Thymus (tissue), 11 donors: ENCODE data around the gene GBP5. TPM values are rescaled to one million over a fixed set of nuclear protein-coding genes. Genes with fewer than 3 reads are reported as not detected.
A peak's percentile ranks its signal among the peaks of the same experiment; 100 is the strongest.
"Not testable (repeated sequence)": the region's sequence is repeated elsewhere in the genome, so short reads cannot be mapped to it uniquely, and the experiment has no call there.

Experiments used
- DNase-seq, 9 donors: peaks; one replicate each; pipeline ENCODE4 v3.0.0-alpha.2; 2013; ENCODE audit warnings: low spot score in 9 of 9, low read depth in 6 of 9, missing footprints in 1 of 9
- H3K27ac ChIP-seq, 2 donors: one replicate each; pipeline ENCODE4 v1.5.1; 2013; ENCODE audit warnings: control low read depth in 1 of 2, low read depth in 1 of 2, low read length in 1 of 2, mild to moderate bottlenecking in 1 of 2, moderate library complexity in 1 of 2
- H3K27me3 ChIP-seq, 2 donors: one replicate each; pipeline ENCODE4 v1.5.1; 2013; ENCODE audit warnings: low read length in 1 of 2; ENCODE audit not compliant: control insufficient read depth in 2 of 2, insufficient read depth in 1 of 2
- H3K36me3 ChIP-seq, 2 donors: one replicate each; pipeline ENCODE4 v1.5.1; 2013; ENCODE audit warnings: low read length in 1 of 2, mild to moderate bottlenecking in 1 of 2, moderate library complexity in 1 of 2; ENCODE audit not compliant: control insufficient read depth in 2 of 2, insufficient read depth in 2 of 2
- H3K4me1 ChIP-seq, 2 donors: one replicate each; pipeline ENCODE4 v1.5.1; 2013; ENCODE audit warnings: low read length in 2 of 2; ENCODE audit not compliant: control insufficient read depth in 2 of 2, insufficient read depth in 2 of 2
- H3K4me3 ChIP-seq, 2 donors: one replicate each; pipeline ENCODE4 v1.5.1; 2013; ENCODE audit warnings: low read length in 2 of 2, control low read depth in 1 of 2, mild to moderate bottlenecking in 1 of 2
- H3K9me3 ChIP-seq, 2 donors: one replicate each; pipeline ENCODE4 v1.5.1; 2013; ENCODE audit warnings: low read length in 1 of 2, mild to moderate bottlenecking in 1 of 2; ENCODE audit not compliant: control insufficient read depth in 2 of 2, insufficient read depth in 1 of 2
- WGBS: extraction: QIAGEN DNeasy Blood & Tissue Kit; methylation state at CpG from one replicate; pipeline ENCODE4 v1.1.7; 2013; 5-methylcytosine and 5-hydroxymethylcytosine counted together
- polyA plus RNA-seq: library from polyadenylated mRNA; stranded (reverse); fragments of 200-250 nt; gene quantifications from one replicate; pipeline ENCODE4 v1.2.3, GENCODE V29; 2013
- total RNA-seq: library from RNA; stranded (reverse); fragments of 120-200 nt; gene quantifications from one replicate; pipeline ENCODE4 v1.2.4, GENCODE V29; 2013
- donor health status: healthy.

The GBP5 gene
- total and polyA plus RNA-seq, 2 donors = 13.8 to 14.7 TPM

- 30% methylated on average over 3 of the region's 3 CpGs for WGBS
- Histone ChIP-seq H3K9me3 (peaks cover 0 to 8% of the 10 kb centered on the region in 2 donors), H3K4me1 (peaks cover 0 to 9% of the 10 kb centered on the region in 2 donors), H3K4me3 (no peak overlapping the region), H3K36me3 (no peaks in the 10 kb centered on the region), H3K27ac (peak overlapping the region; percentile 53 to 77), H3K27me3 (no peaks in the 10 kb centered on the region)
- peak in 2 of 9 donors; percentile 24 to 64 for DNase-seq
These were observed 14.0 kb upstream of the GBP5 start for GRCh38 chr1:89286549-89287180.

- no peaks in the 10 kb centered on the region for H3K27me3 ChIP-seq
- no peak overlapping the region for H3K4me3 ChIP-seq
- H3K4me1 ChIP-seq = peaks cover 0 to 9% of the 10 kb centered on the region in 2 donors
- H3K27ac ChIP-seq = peak overlapping the region; percentile 48 to 77
- peaks cover 0 to 8% of the 10 kb centered on the region in 2 donors for H3K9me3 ChIP-seq
- WGBS = 94% methylated on average over 6 of the region's 6 CpGs
- no peaks in the 10 kb centered on the region for H3K36me3 ChIP-seq
- DNase-seq = no peak
These were observed 13.2 kb upstream of the GBP5 start for GRCh38 chr1:89285745-89286380.

GRCh38 chr1:89284078-89284763 lies 11.6 kb upstream of the GBP5 start:
- H3K27ac ChIP-seq, H3K27me3 ChIP-seq, H3K9me3 ChIP-seq, H3K4me1 ChIP-seq, DNase-seq, H3K4me3 ChIP-seq, H3K36me3 ChIP-seq: not testable (repeated sequence)
- 94% methylated on average over 5 of the region's 5 CpGs for WGBS

GRCh38 chr1:89280766-89281165 lies 8.1 kb upstream of the GBP5 start:
- peaks cover 0 to 7% of the 10 kb centered on the region in 2 donors for H3K4me1 ChIP-seq
- H3K4me3 ChIP-seq = no peak overlapping the region
- no peaks in the 10 kb centered on the region for H3K27me3 ChIP-seq
- no peaks in the 10 kb centered on the region for H3K36me3 ChIP-seq
- WGBS = 87% methylated on average over 3 of the region's 3 CpGs
- H3K9me3 ChIP-seq = peaks cover 0 to 8% of the 10 kb centered on the region in 2 donors
- H3K27ac ChIP-seq = no peak overlapping the region
- no peak for DNase-seq

- Histone ChIP-seq H3K4me1 (peaks cover 0 to 7% of the 10 kb centered on the region in 2 donors), H3K36me3 (no peaks in the 10 kb centered on the region), H3K4me3 (no peak overlapping the region), H3K27ac (peak overlapping the region; percentile 36 to 46), H3K9me3 (peaks cover 0 to under 1% of the 10 kb centered on the region in 2 donors), H3K27me3 (no peaks in the 10 kb centered on the region)
- WGBS = 11% methylated on average over 6 of the region's 6 CpGs
- peak in 1 of 9 donors; percentile 54 for DNase-seq
These were observed 6.4 kb upstream of the GBP5 start for GRCh38 chr1:89279011-89279466.

GRCh38 chr1:89277725-89278124 lies 5.1 kb upstream of the GBP5 start:
- Histone ChIP-seq H3K36me3 (no peaks in the 10 kb centered on the region), H3K27ac (no peak overlapping the region), H3K9me3 (peaks cover 0 to 5% of the 10 kb centered on the region in 2 donors), H3K27me3 (no peaks in the 10 kb centered on the region), H3K4me1 (peaks cover 0 to 7% of the 10 kb centered on the region in 2 donors), H3K4me3 (no peak overlapping the region)
- WGBS = 88% methylated on average over 3 of the region's 3 CpGs
- DNase-seq = no peak

- Histone ChIP-seq H3K9me3 (peaks cover 0 to 5% of the 10 kb centered on the region in 2 donors), H3K4me3 (no peak overlapping the region), H3K27ac (no peak overlapping the region), H3K4me1 (peaks cover 0 to 7% of the 10 kb centered on the region in 2 donors), H3K27me3 (no peaks in the 10 kb centered on the region), H3K36me3 (no peaks in the 10 kb centered on the region)
- DNase-seq = no peak
- WGBS = 72% methylated on average over 3 of the region's 3 CpGs
These were observed 4.0 kb upstream of the GBP5 start for GRCh38 chr1:89276690-89277089.

- peak in 1 of 9 donors; percentile 32 for DNase-seq
- 81% methylated on average over 2 of the region's 2 CpGs for WGBS
- Histone ChIP-seq H3K4me3 (no peak overlapping the region), H3K27me3 (no peaks in the 10 kb centered on the region), H3K36me3 (no peaks in the 10 kb centered on the region), H3K27ac (peak overlapping the region in 1 of 2 donors; percentile 41), H3K9me3 (peaks cover 0 to 5% of the 10 kb centered on the region in 2 donors), H3K4me1 (peaks cover 0 to 7% of the 10 kb centered on the region in 2 donors)
These were observed 1.8 kb upstream of the GBP5 start for GRCh38 chr1:89274411-89274857.

GRCh38 chr1:89273324-89273778 lies 691 bp upstream of the GBP5 start:
- no peak for DNase-seq
- Histone ChIP-seq H3K36me3 (no peaks in the 10 kb centered on the region), H3K27me3 (no peaks in the 10 kb centered on the region), H3K27ac (no peak overlapping the region), H3K4me3 (no peak overlapping the region), H3K9me3 (peaks cover 0 to 5% of the 10 kb centered on the region in 2 donors), H3K4me1 (peaks cover 0 to 3% of the 10 kb centered on the region in 2 donors)
- 91% methylated on average over 13 of the region's 13 CpGs for WGBS
